Measurements from ENCODE around the gene CRYBB2.
"Not testable (repeated sequence)": the region's sequence is repeated elsewhere in the genome, so short reads cannot be mapped to it uniquely, and the experiment has no call there.

Gene CRYBB2

DNA sequence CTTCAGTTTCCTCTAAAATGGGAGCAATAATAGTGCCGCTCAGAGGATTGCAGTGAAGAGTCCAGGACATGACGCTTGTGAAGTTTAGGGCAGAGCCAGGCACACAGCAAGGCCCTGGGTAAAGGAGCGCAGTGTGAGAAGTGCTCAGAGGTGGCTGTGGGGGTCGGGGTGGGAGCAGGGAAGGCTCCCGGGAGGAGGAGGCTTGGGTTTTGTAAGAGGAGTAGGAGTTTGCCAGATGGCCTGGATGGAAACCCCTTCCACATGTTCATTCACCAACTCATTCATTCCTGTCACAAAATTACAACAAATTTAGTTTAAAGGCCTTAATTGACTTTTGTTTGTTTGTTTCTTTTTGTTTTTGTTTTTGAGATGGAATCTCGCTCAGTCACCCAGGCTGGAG lies 17.0 kb downstream of the CRYBB2 start:
- DNase-seq, result no peak

DNA sequence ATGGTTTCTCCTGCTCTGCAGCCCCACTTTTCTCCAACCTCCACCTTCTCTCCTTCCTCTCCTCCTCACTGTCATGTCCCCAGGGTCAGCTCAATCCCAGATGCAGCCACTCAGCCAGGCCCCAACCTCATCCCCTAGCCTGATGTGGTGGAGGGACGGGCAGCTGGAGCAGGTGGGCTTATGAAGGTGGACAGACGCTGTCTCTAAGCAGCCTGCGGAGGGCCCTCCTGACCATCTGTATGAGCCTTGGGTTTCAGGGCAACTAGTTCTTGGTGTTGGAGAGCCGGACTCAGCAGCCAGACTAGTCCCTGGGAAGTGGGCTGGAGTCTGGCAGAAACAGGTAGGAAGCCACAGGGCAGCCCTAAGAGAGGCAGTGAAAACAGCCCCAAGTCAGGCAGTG lies 18.1 kb downstream of the CRYBB2 start:
- no peak for DNase-seq

DNA sequence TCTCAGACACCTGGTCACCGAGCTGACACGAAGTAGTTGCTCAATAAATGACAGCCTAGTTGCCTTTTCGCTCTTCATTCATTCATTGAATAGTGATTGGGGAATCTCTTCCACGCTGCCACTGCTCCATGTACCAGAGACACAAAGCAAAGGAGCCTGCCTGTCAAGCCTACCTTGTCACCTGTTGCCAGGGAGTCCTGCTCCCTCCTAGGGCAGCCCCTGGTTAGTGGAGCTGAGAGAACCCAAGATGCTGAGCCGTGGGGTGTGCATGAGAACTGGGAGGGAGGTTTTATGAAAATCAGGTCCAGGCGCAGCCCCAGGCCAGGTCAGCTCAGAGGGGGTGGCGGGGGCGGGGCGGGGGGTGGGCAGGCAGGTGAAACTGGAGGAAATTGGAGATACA lies 18.6 kb downstream of the CRYBB2 start:
- DNase-seq, result not testable (repeated sequence)

DNA sequence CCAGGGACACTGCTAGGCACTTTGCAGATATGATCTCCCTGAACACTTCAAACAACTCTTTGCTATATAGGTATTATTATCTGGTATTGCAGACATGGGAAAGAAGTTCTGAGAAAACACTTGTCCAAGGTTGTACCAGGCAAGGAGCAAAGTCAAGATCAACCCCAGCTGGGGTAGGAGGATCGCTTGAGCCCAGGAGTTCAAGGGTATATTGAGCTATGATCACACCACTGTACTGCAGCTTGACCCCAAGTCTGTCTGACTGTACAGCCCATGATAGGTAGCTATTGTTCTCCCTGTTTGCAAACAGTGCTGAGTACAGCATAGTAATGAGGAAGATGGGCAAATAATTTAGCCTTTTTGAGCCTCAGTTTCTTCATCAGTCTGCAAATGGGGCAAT lies 35.7 kb downstream of the CRYBB2 start:
- DNase-seq, result not testable (repeated sequence)

DNA sequence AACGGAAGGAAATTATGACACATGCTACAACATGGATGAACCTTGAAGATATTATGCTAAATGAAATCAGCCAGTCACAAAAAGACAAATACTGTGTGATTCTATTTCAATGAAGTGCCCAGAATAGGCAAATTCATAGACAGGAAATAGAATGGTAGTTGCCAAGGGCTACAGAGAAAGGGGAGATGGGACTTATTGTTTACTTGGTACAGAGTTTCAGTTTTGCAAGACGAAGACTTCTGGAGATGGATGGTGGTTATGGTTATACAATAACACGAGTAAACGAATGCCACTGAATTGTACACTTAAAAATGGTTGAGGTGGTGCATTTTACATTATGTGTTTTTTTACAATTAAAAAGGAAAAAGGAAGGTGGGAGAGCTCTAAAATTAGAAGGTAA lies 48.1 kb downstream of the CRYBB2 start:
- not testable (repeated sequence) for DNase-seq

DNA sequence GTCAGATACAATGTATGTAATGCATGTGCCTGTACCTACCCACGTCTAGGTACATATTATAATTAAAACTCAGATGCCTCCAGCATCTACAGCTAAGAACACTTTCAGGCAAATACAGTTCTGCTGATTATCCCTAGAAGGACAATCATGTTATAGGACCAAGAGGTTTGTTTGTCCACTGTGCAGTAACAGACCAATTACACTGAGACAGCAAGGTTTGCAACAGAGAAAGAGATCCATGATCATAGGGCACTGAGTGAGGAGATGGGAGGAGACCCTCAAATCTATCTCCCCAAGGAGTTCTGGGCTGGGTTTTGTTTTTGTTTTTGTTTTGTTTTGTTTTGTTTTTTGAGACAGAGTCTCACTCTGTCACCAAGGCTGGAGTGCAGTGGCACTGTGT lies 49.5 kb downstream of the CRYBB2 start:
- not testable (repeated sequence) for DNase-seq

DNA sequence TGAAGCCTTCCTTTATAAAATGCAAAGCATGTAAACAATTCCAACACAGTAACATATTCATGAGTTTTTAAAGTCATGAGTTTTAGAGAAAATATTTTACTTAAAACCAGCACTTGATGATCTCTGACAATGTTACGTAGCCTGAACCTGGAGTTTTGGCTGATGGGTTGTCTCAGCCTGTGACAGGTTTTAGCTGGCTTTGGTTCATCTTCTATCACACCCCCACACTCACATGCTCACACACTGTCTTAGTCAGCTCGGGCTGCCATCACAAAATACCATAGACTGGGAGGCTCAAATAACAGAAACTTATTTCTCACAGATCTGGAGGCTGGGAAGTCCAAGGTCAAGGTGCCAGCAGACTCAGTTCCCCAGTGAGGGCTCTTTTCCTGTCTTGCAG lies 50.6 kb downstream of the CRYBB2 start:
- DNase-seq, result not testable (repeated sequence)

DNA sequence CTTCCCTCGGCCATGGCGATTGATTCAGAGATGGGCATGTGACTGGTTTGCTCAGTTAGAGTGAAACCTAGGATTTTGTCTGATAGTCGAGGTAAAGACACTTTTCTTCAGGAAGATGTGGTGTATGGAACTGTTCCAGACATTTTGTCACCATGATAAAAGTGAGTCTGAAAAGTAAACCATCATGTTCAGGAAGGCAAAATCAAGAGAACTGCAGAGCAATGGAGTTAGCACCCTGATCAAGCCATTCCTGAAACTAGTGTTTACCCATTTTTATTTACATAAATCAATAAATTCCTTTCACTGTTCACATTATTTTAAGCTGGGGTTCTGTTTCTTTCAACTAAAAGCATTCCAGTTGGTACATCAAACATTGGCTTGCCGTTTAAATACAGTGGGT lies 53.8 kb downstream of the CRYBB2 start:
- not testable (repeated sequence) for DNase-seq

DNA sequence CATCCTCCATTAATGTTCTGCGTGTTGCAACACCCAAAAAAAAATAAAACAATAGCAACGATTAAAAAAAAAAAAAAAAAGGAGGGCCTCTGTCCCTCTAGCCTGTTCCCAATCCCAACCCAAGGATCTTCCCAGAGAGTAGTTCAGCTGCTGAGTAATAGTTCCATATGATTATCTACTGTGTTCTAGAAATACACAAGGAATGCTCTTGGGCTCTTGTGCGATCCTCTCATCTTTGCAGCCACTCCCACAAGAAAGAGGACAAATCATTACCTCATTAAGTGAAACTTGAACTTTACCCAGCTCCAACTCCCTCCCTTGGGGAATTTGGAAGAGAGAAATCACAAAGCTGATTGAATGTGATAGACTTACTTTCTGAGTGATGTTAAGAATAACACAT lies 54.5 kb downstream of the CRYBB2 start:
- DNase-seq, result not testable (repeated sequence)

DNA sequence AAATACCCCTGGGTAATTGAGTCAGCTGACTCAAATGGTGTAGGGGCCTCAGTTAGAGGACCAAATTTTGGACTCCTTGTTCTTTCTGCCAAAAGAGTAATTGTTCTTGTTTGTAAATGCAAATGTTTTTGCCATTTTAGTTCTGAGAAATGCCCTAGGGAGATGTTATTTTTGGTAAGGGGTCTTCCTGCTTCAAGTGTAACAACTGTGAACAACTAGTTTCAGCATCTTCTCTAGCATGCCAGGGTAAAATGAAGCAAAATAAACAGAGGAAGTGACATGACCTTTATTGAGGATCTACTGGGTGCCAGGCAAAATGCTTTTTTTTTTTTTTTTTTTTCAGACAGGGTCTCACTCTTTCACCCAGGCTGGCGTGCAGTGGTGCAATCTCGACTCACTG lies 60.7 kb downstream of the CRYBB2 start:
- not testable (repeated sequence) for DNase-seq

All from activated gamma-delta T cell treated with Interleukin-2 at 50 U/mL for 16 hours (primary cell).